ENCODE measurements around the gene DAPK1.

Gene DAPK1

DNA sequence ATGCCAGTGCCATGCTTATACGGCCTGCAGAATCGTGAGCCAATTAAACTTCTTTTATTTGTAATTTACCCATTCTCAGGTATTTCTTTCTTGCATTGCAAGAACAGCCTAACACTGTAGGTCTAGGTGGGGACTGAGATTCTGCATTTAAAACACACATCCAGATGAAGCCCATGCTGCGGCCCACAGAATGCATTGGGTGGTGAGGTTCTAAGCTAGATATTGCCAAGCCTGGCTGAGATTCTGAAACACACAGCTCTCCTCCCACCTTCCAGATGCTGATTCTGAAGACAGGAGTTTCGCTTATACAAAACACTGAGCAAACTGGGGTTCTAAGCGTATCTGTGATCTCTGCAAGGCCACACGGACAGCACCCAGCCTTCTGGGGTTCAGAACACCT, 75.1 kb downstream of the DAPK1 start:
- Mint-ChIP-seq H3K4me1 (ENCODE audit: low read depth) (no peaks in the 10 kb centered on the region), H3K4me3 (no peak overlapping the region), H3K9me3 (no peaks in the 10 kb centered on the region), H3K27me3 (peaks cover 2% of the 10 kb centered on the region), H3K36me3 (ENCODE audit: low read depth) (no peaks in the 10 kb centered on the region), H3K27ac (no peak overlapping the region)
- no peak for DNase-seq

- peaks cover 2% of the 10 kb centered on the region for H3K27me3 Mint-ChIP-seq
- no peaks in the 10 kb centered on the region for H3K36me3 Mint-ChIP-seq (ENCODE audit: low read depth)
- H3K27ac Mint-ChIP-seq = no peak overlapping the region
- DNase-seq = no peak
- H3K9me3 Mint-ChIP-seq = no peaks in the 10 kb centered on the region
- no peak overlapping the region for H3K4me3 Mint-ChIP-seq
- no peaks in the 10 kb centered on the region for H3K4me1 Mint-ChIP-seq (ENCODE audit: low read depth)
Observed at GRCh38 chr9:87573841-87574342, 76.2 kb downstream of the DAPK1 start.

- Mint-ChIP-seq H3K4me3 (no peak overlapping the region), H3K36me3 (ENCODE audit: low read depth) (no peaks in the 10 kb centered on the region), H3K9me3 (no peaks in the 10 kb centered on the region), H3K4me1 (ENCODE audit: low read depth) (no peaks in the 10 kb centered on the region), H3K27ac (no peak overlapping the region), H3K27me3 (peaks cover 9% of the 10 kb centered on the region)
- DNase-seq = no peak
Observed at GRCh38 chr9:87577746-87578145, 80.1 kb downstream of the DAPK1 start.

- peaks cover 9% of the 10 kb centered on the region for H3K27me3 Mint-ChIP-seq
- no peak for DNase-seq
- H3K4me1 Mint-ChIP-seq (ENCODE audit: low read depth) = no peaks in the 10 kb centered on the region
- H3K36me3 Mint-ChIP-seq (ENCODE audit: low read depth) = no peaks in the 10 kb centered on the region
- H3K9me3 Mint-ChIP-seq = no peaks in the 10 kb centered on the region
- no peak overlapping the region for H3K27ac Mint-ChIP-seq
- H3K4me3 Mint-ChIP-seq = no peak overlapping the region
Observed at GRCh38 chr9:87578625-87579024, 81.0 kb downstream of the DAPK1 start.

DNA sequence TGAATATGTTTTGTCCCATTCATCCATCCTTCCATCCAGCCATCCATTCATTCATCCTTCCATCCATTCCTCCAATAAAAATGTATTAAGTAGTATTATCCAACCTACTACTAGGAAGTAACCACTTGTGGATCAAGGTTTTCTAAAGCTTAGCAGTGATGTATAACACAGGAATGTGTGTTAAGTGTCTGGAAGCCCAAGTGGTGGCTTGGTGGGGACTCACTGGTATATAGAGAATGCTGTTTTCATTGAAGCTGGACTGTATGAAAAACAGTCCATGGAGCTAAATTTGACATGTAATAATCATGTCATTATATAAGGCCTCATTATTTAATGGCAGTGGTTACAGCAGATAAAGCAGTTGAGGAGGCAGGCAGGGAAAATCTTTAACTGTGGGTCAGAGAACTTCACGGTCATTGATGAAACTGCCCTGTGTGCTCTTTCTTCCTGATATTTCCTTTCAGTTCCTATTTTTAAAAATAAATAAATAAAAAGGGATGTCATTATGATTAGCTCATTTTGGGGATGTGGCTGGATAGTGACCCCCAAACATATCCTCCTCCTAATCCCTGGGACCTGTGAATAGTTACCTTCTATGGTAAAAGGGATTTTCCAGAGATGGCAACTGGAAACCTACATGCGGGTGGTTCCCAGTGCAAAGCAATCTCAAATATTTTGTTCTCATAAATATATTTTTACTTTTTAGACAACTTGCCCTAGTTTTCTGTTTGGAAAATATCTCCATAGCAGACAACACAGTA, 82.3 kb downstream of the DAPK1 start:
- no peaks in the 10 kb centered on the region for H3K4me1 Mint-ChIP-seq (ENCODE audit: low read depth)
- no peak overlapping the region for H3K27ac Mint-ChIP-seq
- H3K27me3 Mint-ChIP-seq = peaks cover 11% of the 10 kb centered on the region
- H3K9me3 Mint-ChIP-seq = no peaks in the 10 kb centered on the region
- no peak overlapping the region for H3K4me3 Mint-ChIP-seq
- no peak for DNase-seq
- no peaks in the 10 kb centered on the region for H3K36me3 Mint-ChIP-seq (ENCODE audit: low read depth)

- Mint-ChIP-seq H3K4me3 (no peak overlapping the region), H3K36me3 (ENCODE audit: low read depth) (no peaks in the 10 kb centered on the region), H3K4me1 (ENCODE audit: low read depth) (no peaks in the 10 kb centered on the region), H3K9me3 (no peaks in the 10 kb centered on the region), H3K27me3 (peaks cover 14% of the 10 kb centered on the region), H3K27ac (no peak overlapping the region)
- no peak for DNase-seq
Observed at GRCh38 chr9:87580941-87581438, 83.3 kb downstream of the DAPK1 start.

DNA sequence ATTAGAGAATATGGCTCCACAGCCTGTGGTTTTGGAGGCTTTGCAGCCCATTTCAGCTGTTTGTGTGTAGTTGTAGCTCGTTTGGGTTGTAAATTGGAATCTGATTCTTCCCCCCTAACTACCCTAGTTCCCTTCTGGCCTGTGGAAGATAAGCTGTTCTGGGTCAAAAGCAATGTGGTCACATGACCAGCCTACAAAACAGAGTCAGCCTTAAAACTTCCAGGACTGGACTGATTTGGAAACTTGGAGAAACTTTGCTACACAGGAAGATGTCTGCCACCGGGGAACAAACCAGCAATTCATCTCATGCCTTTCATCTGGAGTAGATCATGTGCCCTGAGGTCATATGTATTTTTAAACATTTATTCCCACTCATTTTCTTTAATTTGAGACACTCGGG, 83.8 kb downstream of the DAPK1 start:
- Mint-ChIP-seq H3K27me3 (peaks cover 14% of the 10 kb centered on the region), H3K9me3 (no peaks in the 10 kb centered on the region), H3K4me3 (no peak overlapping the region), H3K27ac (no peak overlapping the region), H3K36me3 (ENCODE audit: low read depth) (no peaks in the 10 kb centered on the region), H3K4me1 (ENCODE audit: low read depth) (no peaks in the 10 kb centered on the region)
- DNase-seq = no peak

DNA sequence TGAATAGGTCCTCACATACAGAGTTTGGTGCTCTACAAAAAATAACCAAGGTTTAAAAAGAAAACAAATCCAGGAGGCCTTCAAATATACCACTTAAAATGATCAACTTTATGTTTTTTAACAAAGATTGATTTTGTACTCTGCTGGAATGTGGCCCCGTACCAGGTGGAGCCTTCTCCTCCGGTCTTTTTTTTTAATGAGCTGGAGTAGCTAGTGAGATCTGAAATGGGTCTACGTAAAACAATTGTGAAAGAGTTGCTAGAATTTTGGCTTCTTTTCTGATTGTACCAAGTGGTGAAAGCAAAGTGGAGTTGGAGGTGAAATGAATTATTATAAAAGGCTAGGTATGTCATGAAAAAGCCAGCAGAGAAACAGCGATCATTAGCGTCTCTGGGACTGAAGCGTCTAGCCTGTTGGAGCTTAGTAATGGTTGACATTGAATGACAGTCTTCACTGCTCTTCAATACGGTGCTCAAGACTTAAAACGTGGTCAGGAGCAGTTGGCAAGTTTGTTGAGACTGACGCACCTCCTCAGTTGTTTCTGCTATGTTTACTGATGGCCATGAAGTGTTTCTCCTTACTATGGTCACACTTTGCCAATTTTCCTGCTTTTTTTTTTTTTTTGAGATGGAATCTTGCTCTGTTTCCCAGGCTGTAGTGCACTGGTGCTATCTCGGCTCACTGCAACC, 84.4 kb downstream of the DAPK1 start:
- no peaks in the 10 kb centered on the region for H3K9me3 Mint-ChIP-seq
- H3K4me1 Mint-ChIP-seq (ENCODE audit: low read depth) = no peaks in the 10 kb centered on the region

DNA sequence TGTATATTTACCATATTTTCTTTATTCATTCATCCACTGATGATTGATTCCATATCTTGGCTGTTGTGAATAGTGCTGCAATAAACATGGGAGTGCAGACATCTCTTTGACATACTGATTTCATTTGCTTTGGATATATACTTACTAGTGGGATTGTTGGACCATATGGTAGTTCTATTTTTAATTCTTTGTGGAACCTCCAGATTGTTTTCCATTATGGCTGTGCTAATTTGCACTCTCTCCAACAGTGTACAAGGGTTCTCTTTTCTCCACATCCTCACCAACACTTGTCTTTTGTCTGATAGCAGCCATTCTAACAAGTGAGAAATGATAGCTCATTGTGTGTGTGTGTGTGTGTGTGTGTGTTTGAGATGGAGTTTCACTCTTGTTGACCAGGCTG, 86.7 kb downstream of the DAPK1 start:
- no peaks in the 10 kb centered on the region for H3K9me3 Mint-ChIP-seq
- no peak for DNase-seq
- no peaks in the 10 kb centered on the region for H3K36me3 Mint-ChIP-seq (ENCODE audit: low read depth)
- H3K27me3 Mint-ChIP-seq = peaks cover 14% of the 10 kb centered on the region
- H3K4me3 Mint-ChIP-seq = no peak overlapping the region
- no peaks in the 10 kb centered on the region for H3K4me1 Mint-ChIP-seq (ENCODE audit: low read depth)
- H3K27ac Mint-ChIP-seq = no peak overlapping the region

More for the DNA sequence above, 84.4 kb downstream of the DAPK1 start:
- Mint-ChIP-seq H3K27ac (no peak overlapping the region), H3K4me3 (no peak overlapping the region), H3K36me3 (ENCODE audit: low read depth) (no peaks in the 10 kb centered on the region), H3K27me3 (peaks cover 12% of the 10 kb centered on the region)
- DNase-seq = no peak

DNA sequence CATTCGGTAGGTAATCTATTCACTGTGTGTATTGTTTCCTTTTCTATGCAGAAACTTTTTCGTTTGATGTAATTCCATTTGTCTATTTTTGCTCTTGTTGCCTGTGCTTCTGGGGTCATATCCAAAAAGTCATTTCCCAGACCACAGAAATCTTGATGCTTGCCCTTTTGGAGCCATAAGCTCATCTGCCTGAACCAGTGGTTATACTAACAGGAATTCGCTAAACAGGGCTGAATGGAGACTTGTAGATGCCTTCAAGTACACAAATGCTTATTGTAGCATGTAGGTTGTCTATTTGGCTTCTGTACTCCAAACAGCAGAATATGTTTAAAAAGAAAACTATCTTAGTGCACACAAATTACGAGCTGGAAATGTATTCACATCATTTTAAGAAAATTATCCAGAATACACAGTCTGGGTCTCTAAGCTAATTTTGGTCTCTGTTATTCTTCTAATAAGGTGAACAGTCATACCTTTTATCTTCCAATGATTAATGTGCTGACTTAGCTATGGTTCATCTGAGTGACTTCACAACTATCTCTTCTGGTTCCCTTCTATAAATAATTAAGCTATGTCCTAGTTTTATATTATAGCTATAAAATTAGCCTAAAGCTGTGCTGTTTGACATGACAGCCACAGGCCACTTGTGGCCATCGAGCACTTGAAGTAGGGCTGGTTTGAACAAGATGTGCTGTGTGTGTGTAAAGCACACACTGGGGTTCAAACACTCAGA, 87.6 kb downstream of the DAPK1 start:
- Mint-ChIP-seq H3K4me1 (ENCODE audit: low read depth) (no peaks in the 10 kb centered on the region), H3K36me3 (ENCODE audit: low read depth) (no peaks in the 10 kb centered on the region), H3K27me3 (peaks cover 14% of the 10 kb centered on the region), H3K4me3 (no peak overlapping the region), H3K9me3 (no peaks in the 10 kb centered on the region), H3K27ac (no peak overlapping the region)
- DNase-seq = no peak

- Mint-ChIP-seq H3K4me3 (no peak overlapping the region), H3K9me3 (no peaks in the 10 kb centered on the region), H3K27ac (no peak overlapping the region), H3K36me3 (ENCODE audit: low read depth) (no peaks in the 10 kb centered on the region), H3K4me1 (ENCODE audit: low read depth) (no peaks in the 10 kb centered on the region), H3K27me3 (peaks cover 6% of the 10 kb centered on the region)
- no peak for DNase-seq
Observed at GRCh38 chr9:87586731-87587355, 89.2 kb downstream of the DAPK1 start.

- no peak for DNase-seq
- Mint-ChIP-seq H3K27me3 (peaks cover 8% of the 10 kb centered on the region), H3K9me3 (no peaks in the 10 kb centered on the region), H3K27ac (no peak overlapping the region), H3K4me1 (ENCODE audit: low read depth) (no peaks in the 10 kb centered on the region), H3K36me3 (ENCODE audit: low read depth) (no peaks in the 10 kb centered on the region), H3K4me3 (no peak overlapping the region)
Observed at GRCh38 chr9:87587356-87587745, 89.7 kb downstream of the DAPK1 start.

DNA sequence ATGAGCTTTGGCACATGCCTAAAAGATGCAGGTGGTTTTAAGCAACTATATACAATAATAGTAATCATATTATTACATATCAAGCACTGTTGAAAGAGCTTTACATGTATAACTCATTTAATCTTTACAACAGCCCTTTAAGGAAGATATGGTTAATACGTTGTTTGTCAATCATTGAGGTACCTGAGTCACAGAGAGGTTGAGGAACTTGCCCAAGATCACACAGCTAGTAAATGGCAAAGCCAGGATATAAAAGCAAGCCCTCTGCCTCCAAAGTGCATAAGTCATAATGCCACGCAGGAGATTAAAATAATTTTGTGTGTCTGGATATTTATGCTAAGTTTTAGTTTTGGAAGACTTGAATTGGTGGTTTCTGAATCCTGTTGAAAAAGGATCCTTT, 90.2 kb downstream of the DAPK1 start:
- no peak overlapping the region for H3K27ac Mint-ChIP-seq
- H3K4me1 Mint-ChIP-seq (ENCODE audit: low read depth) = no peaks in the 10 kb centered on the region
- DNase-seq = no peak
- no peaks in the 10 kb centered on the region for H3K9me3 Mint-ChIP-seq
- H3K36me3 Mint-ChIP-seq (ENCODE audit: low read depth) = no peaks in the 10 kb centered on the region
- no peak overlapping the region for H3K4me3 Mint-ChIP-seq
- peaks cover 13% of the 10 kb centered on the region for H3K27me3 Mint-ChIP-seq

- Mint-ChIP-seq H3K27me3 (peaks cover 14% of the 10 kb centered on the region), H3K9me3 (no peaks in the 10 kb centered on the region), H3K4me1 (ENCODE audit: low read depth) (no peaks in the 10 kb centered on the region), H3K27ac (no peak overlapping the region), H3K4me3 (no peak overlapping the region), H3K36me3 (ENCODE audit: low read depth) (no peaks in the 10 kb centered on the region)
- DNase-seq = no peak
Observed at GRCh38 chr9:87588339-87588738, 90.7 kb downstream of the DAPK1 start.

Measured in activated T-cell treated with anti-CD3 and anti-CD28 coated beads, Interleukin-2, amount 50 U/mL, for 24 hours (primary cell).